Measurements from ENCODE around the gene OR1S1.
"Not testable (repeated sequence)": the region's sequence is repeated elsewhere in the genome, so short reads cannot be mapped to it uniquely, and the experiment has no call there.

The OR1S1 gene

GRCh38 chr11:58212420-58212819 is at the start of gene OR1S1:
TSS of gene OR1S1 (plus strand) at chr11:58212720.
- not testable (repeated sequence) for DNase-seq (ENCODE audit: low spot score)

GRCh38 chr11:58164389-58164788 is 48.1 kb upstream of the OR1S1 start:
- DNase-seq (ENCODE audit: low spot score) = no peak

GRCh38 chr11:58164990-58165389 is 47.5 kb upstream of the OR1S1 start:
- DNase-seq (ENCODE audit: low spot score) = no peak

- DNase-seq (ENCODE audit: low spot score) = no peak
Observed at GRCh38 chr11:58165504-58166106, 46.9 kb upstream of the OR1S1 start.

- DNase-seq (ENCODE audit: low spot score) = no peak
Observed at GRCh38 chr11:58177409-58178054, 35.0 kb upstream of the OR1S1 start.

GRCh38 chr11:58178444-58178843 is 34.1 kb upstream of the OR1S1 start:
- no peak for DNase-seq (ENCODE audit: low spot score)

- DNase-seq (ENCODE audit: low spot score) = no peak
Observed at GRCh38 chr11:58179648-58180047, 32.9 kb upstream of the OR1S1 start.

- DNase-seq (ENCODE audit: low spot score) = no peak
Observed at GRCh38 chr11:58186938-58187337, 25.6 kb upstream of the OR1S1 start.

- DNase-seq (ENCODE audit: low spot score) = no peak
Observed at GRCh38 chr11:58188770-58189169, 23.8 kb upstream of the OR1S1 start, which contains the start of gene OR9Q2. TSS of gene OR9Q2 (plus strand) at chr11:58189070. CDS start at chr11:58190491, 1,421 bp downstream.

- DNase-seq (ENCODE audit: low spot score) = no peak
Observed at GRCh38 chr11:58192229-58192628, 20.3 kb upstream of the OR1S1 start.

GRCh38 chr11:58193391-58193790 is 19.1 kb upstream of the OR1S1 start:
- no peak for DNase-seq (ENCODE audit: low spot score)

- no peak for DNase-seq (ENCODE audit: low spot score)
Observed at GRCh38 chr11:58195939-58196338, 16.6 kb upstream of the OR1S1 start.

GRCh38 chr11:58199271-58199670 is 13.2 kb upstream of the OR1S1 start:
- no peak for DNase-seq (ENCODE audit: low spot score)

GRCh38 chr11:58204042-58204441 is 8.5 kb upstream of the OR1S1 start, which contains the start of gene OR1S2:
TSS of gene OR1S2 (minus strand) at chr11:58204142. CDS start at chr11:58204142, 0 bp downstream.
- DNase-seq (ENCODE audit: low spot score) = no peak

- DNase-seq (ENCODE audit: low spot score) = no peak
Observed at GRCh38 chr11:58216476-58216875, 4.0 kb downstream of the OR1S1 start.

GRCh38 chr11:58222721-58223120 is 10.2 kb downstream of the OR1S1 start:
- DNase-seq (ENCODE audit: low spot score) = no peak

- DNase-seq (ENCODE audit: low spot score) = no peak
Observed at GRCh38 chr11:58227956-58228615, 15.6 kb downstream of the OR1S1 start.

GRCh38 chr11:58243954-58244353 is 31.4 kb downstream of the OR1S1 start:
- no peak for DNase-seq (ENCODE audit: low spot score)

- no peak for DNase-seq (ENCODE audit: low spot score)
Observed at GRCh38 chr11:58254936-58255335, 42.4 kb downstream of the OR1S1 start.

- DNase-seq (ENCODE audit: low spot score) = no peak
Observed at GRCh38 chr11:58259983-58260382, 47.5 kb downstream of the OR1S1 start.
